ENCODE measurements around the gene BCAS1. TPM values are rescaled to one million over a fixed set of nuclear protein-coding genes. Genes with fewer than 3 reads are reported as not detected.
A peak's percentile ranks its signal among the peaks of the same experiment; 100 is the strongest.

The BCAS1 gene
- total RNA-seq, 1 donor from 2014 or later: 0.81 TPM

- Mint-ChIP-seq H3K27ac (peak overlapping the region; percentile 60), H3K4me3 (ENCODE audit: low read depth) (no peak overlapping the region), H3K9me3 (ENCODE audit: low read depth) (peaks cover 3% of the 10 kb centered on the region), H3K4me1 (ENCODE audit: low read depth) (peaks cover 23% of the 10 kb centered on the region), H3K27me3 (no peaks in the 10 kb centered on the region), H3K36me3 (ENCODE audit: insufficient read depth) (no peaks in the 10 kb centered on the region)
- TF ChIP-seq, protein P1, sequence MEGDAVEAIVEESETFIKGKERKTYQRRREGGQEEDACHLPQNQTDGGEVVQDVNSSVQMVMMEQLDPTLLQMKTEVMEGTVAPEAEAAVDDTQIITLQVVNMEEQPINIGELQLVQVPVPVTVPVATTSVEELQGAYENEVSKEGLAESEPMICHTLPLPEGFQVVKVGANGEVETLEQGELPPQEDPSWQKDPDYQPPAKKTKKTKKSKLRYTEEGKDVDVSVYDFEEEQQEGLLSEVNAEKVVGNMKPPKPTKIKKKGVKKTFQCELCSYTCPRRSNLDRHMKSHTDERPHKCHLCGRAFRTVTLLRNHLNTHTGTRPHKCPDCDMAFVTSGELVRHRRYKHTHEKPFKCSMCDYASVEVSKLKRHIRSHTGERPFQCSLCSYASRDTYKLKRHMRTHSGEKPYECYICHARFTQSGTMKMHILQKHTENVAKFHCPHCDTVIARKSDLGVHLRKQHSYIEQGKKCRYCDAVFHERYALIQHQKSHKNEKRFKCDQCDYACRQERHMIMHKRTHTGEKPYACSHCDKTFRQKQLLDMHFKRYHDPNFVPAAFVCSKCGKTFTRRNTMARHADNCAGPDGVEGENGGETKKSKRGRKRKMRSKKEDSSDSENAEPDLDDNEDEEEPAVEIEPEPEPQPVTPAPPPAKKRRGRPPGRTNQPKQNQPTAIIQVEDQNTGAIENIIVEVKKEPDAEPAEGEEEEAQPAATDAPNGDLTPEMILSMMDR (IDR thresholded peaks at IDR 0.05; ENCODE audit: unreplicated experiment): no peak
- DNase-seq (ENCODE audit: low spot score, unreplicated experiment): no peak
These were observed 149.6 kb downstream of the BCAS1 start for GRCh38 chr20:53920647-53921245.

GRCh38 chr20:53919886-53920285 is 150.5 kb downstream of the BCAS1 start:
- Mint-ChIP-seq H3K4me3 (ENCODE audit: low read depth) (no peak overlapping the region), H3K4me1 (ENCODE audit: low read depth) (peaks cover 30% of the 10 kb centered on the region), H3K36me3 (ENCODE audit: insufficient read depth) (no peaks in the 10 kb centered on the region), H3K9me3 (ENCODE audit: low read depth) (peaks cover 3% of the 10 kb centered on the region), H3K27me3 (no peaks in the 10 kb centered on the region), H3K27ac (peak overlapping the region; percentile 8)
- DNase-seq (ENCODE audit: low spot score, unreplicated experiment): no peak
- TF ChIP-seq, protein P1 (IDR thresholded peaks at IDR 0.05; ENCODE audit: unreplicated experiment): no peak

- Mint-ChIP-seq H3K9me3 (ENCODE audit: low read depth) (peaks cover 3% of the 10 kb centered on the region), H3K4me1 (ENCODE audit: low read depth) (peaks cover 39% of the 10 kb centered on the region), H3K27me3 (no peaks in the 10 kb centered on the region), H3K27ac (peak overlapping the region; percentile 61), H3K4me3 (ENCODE audit: low read depth) (peak overlapping the region; percentile 79), H3K36me3 (ENCODE audit: insufficient read depth) (no peaks in the 10 kb centered on the region)
- no peak for DNase-seq (ENCODE audit: low spot score, unreplicated experiment)
- TF ChIP-seq, protein P1 (IDR thresholded peaks at IDR 0.05; ENCODE audit: unreplicated experiment): no peak
These were observed 151.4 kb downstream of the BCAS1 start for GRCh38 chr20:53918949-53919361.

DNA sequence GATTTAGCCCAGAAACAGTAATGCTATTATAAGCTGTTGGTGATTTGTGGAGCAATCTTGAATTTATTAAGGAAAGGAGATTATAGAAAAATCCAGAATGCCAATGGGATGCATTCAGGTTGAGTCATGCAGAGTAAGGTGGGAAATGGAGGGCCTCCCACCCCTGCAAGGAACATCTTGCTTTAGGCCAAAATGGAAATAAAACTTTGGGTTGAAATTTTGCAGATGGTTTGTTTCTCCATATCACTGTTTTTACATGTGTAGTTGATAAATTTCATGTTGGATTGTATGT is 152.4 kb downstream of the BCAS1 start:
- Mint-ChIP-seq H3K9me3 (ENCODE audit: low read depth) (peaks cover 3% of the 10 kb centered on the region), H3K27me3 (no peaks in the 10 kb centered on the region), H3K27ac (no peak overlapping the region), H3K36me3 (ENCODE audit: insufficient read depth) (no peaks in the 10 kb centered on the region), H3K4me1 (ENCODE audit: low read depth) (peaks cover 40% of the 10 kb centered on the region), H3K4me3 (ENCODE audit: low read depth) (no peak overlapping the region)
- no peak for DNase-seq (ENCODE audit: low spot score, unreplicated experiment)
- TF ChIP-seq, protein P1 (IDR thresholded peaks at IDR 0.05; ENCODE audit: unreplicated experiment): no peak

DNA sequence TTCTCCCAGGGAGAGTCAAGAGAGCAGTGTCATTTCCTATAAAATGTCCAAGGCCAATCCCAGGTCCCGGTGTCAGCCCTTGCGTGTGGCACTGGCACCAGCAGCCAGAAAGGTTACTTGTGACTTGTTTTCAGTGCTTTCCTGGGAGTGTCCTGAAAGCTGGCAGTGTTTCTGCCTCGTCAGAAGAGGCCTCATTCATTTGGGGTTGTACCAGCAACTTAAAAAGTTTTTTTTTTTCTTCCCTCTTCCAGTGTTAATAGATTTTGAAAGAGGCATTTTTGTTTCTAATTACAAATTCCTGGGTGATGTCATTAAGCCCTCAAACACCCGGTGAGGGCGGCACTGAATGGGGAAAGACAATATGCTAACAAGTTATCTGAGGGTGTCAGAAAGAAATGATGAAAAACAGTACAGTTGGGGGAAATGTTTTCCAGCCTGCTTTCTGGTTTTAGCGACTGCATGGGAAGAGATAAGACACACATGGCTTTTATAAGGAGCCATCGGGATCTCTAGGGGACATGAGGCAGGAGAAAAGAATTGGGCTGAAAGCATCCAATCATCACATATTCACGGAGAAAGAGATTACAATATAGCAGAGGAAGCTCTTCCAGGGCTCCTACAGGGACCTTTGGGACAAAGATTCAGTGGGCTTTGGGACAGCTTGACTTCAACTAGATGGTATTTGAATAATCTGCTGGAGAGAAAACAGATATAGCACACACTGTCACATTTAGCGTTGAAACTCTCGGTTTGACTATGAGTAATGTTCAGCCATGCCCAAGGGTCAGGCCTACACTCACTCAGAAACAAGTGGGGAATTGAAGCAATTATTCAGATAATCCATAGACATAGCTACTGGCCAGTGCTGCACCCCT is 153.0 kb downstream of the BCAS1 start:
- no peaks in the 10 kb centered on the region for H3K27me3 Mint-ChIP-seq
- peaks cover 40% of the 10 kb centered on the region for H3K4me1 Mint-ChIP-seq (ENCODE audit: low read depth)
- no peaks in the 10 kb centered on the region for H3K36me3 Mint-ChIP-seq (ENCODE audit: insufficient read depth)
- peak overlapping the region; percentile 81 for H3K27ac Mint-ChIP-seq
- TF ChIP-seq, protein P1 (IDR thresholded peaks at IDR 0.05; ENCODE audit: unreplicated experiment): no peak
- peaks cover 3% of the 10 kb centered on the region for H3K9me3 Mint-ChIP-seq (ENCODE audit: low read depth)
- no peak for DNase-seq (ENCODE audit: low spot score, unreplicated experiment)
- H3K4me3 Mint-ChIP-seq (ENCODE audit: low read depth): no peak overlapping the region
